Measurements from ENCODE around the gene SYK.

DNA sequence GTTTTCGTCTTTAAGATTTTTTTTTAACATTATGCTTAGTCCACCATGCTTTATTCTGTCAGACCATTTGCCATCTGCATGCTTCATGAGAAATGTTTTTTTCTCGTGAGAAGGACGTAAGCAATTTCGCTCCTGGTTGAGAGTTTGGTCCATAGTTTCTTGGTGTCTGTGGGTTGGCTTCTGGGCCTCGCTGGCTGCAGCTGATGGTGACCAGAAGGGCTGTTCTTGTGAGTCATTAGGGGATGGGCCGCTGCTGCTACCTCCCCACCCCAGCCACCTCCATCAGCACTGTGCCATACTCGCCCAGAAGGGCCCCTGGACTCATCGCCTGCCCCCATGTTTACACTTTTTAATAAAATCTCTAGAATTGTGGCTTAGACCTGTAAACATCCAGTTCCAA, 11.4 kb downstream of the SYK start:
- TF ChIP-seq, protein P1, sequence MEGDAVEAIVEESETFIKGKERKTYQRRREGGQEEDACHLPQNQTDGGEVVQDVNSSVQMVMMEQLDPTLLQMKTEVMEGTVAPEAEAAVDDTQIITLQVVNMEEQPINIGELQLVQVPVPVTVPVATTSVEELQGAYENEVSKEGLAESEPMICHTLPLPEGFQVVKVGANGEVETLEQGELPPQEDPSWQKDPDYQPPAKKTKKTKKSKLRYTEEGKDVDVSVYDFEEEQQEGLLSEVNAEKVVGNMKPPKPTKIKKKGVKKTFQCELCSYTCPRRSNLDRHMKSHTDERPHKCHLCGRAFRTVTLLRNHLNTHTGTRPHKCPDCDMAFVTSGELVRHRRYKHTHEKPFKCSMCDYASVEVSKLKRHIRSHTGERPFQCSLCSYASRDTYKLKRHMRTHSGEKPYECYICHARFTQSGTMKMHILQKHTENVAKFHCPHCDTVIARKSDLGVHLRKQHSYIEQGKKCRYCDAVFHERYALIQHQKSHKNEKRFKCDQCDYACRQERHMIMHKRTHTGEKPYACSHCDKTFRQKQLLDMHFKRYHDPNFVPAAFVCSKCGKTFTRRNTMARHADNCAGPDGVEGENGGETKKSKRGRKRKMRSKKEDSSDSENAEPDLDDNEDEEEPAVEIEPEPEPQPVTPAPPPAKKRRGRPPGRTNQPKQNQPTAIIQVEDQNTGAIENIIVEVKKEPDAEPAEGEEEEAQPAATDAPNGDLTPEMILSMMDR (IDR thresholded peaks at IDR 0.05), result no peak
- TF ChIP-seq SIN3A (IDR thresholded peaks at IDR 0.05; ENCODE audit: borderline replicate concordance, insufficient read depth, low read depth, low read length) (no peak), TCF7L2 (IDR thresholded peaks at IDR 0.05; ENCODE audit: low read depth, low read length) (no peak)
